KMS-11 (cell line): ENCODE results near the gene IQGAP1.
"Not testable (repeated sequence)": the region's sequence is repeated elsewhere in the genome, so short reads cannot be mapped to it uniquely, and the experiment has no call there.

Experiments
- H2AFZ ChIP-seq: fragments of 200-600 bp; sonication (generic); 2 replicates; pipeline ENCODE4 v1.6.1; 2016; ENCODE audit warnings: antibody characterized with exemption, mixed run types, low read depth
- H3K27ac ChIP-seq: fragments of 200-600 bp; sonication (generic); 2 replicates; pipeline ENCODE4 v1.6.1; 2016; ENCODE audit warnings: mild to moderate bottlenecking, mixed run types
- H3K27me3 ChIP-seq: fragments of 200-600 bp; sonication (generic); 2 replicates; pipeline ENCODE4 v1.6.1; 2017; ENCODE audit warnings: mild to moderate bottlenecking, low read depth, mixed run types, moderate library complexity; ENCODE audit not compliant: insufficient read depth
- H3K36me3 ChIP-seq: fragments of 200-600 bp; sonication (generic); 2 replicates; pipeline ENCODE4 v1.6.1; 2017; ENCODE audit warnings: mild to moderate bottlenecking, mixed run types; ENCODE audit not compliant: insufficient read depth
- H3K4me1 ChIP-seq: fragments of 200-600 bp; sonication (generic); 2 replicates; pipeline ENCODE4 v1.6.1; 2016; ENCODE audit warnings: mild to moderate bottlenecking, low read depth, mixed run types; ENCODE audit not compliant: poor library complexity, severe bottlenecking
- H3K4me2 ChIP-seq: fragments of 200-600 bp; sonication (generic); 2 replicates; pipeline ENCODE4 v1.7.0; 2016; ENCODE audit warnings: mild to moderate bottlenecking, mixed run types
- H3K4me3 ChIP-seq: fragments of 200-600 bp; sonication (generic); IDR thresholded peaks from 2 replicates; pipeline ENCODE4 v1.6.1; 2017; ENCODE audit warnings: low read depth, low read length, mixed read lengths; ENCODE audit not compliant: insufficient read depth
- H3K79me2 ChIP-seq: fragments of 200-600 bp; sonication (generic); 2 replicates; pipeline ENCODE4 v1.6.1; 2016; ENCODE audit warnings: low read depth, mixed run types; ENCODE audit not compliant: insufficient read depth
- H3K9ac ChIP-seq: fragments of 200-600 bp; sonication (generic); 2 replicates; pipeline ENCODE4 v1.6.1; 2016; ENCODE audit warnings: mild to moderate bottlenecking, mixed run types
- H4K20me1 ChIP-seq: fragments of 200-600 bp; sonication (generic); 2 replicates; pipeline ENCODE4 v1.6.1; 2016; ENCODE audit warnings: mild to moderate bottlenecking, mixed run types; ENCODE audit not compliant: insufficient read depth
- CTCF ChIP-seq: fragments of 200-600 bp; sonication (generic); conservative IDR thresholded peaks from 2 replicates; pipeline ENCODE4 v1.6.1; 2017; ENCODE audit warnings: low read depth, mild to moderate bottlenecking, antibody characterized with exemption, low read length, moderate library complexity, mixed read lengths

The IQGAP1 gene

GRCh38 chr15:90411176-90411575, 23.1 kb downstream of the IQGAP1 start:
- Histone ChIP-seq H4K20me1 (no peaks in the 10 kb centered on the region), H3K27me3 (no peaks in the 10 kb centered on the region), H3K4me3 (no peak overlapping the region), H3K27ac (no peak overlapping the region), H3K9ac (no peak overlapping the region), H2AFZ (no peak overlapping the region), H3K79me2 (peaks cover 40% of the 10 kb centered on the region), H3K4me1 (peaks cover 8% of the 10 kb centered on the region), H3K4me2 (no peak overlapping the region), H3K36me3 (no peaks in the 10 kb centered on the region)
- no peak for TF ChIP-seq CTCF

GRCh38 chr15:90412356-90413194, 24.5 kb downstream of the IQGAP1 start:
- H2AFZ ChIP-seq = no peak overlapping the region
- no peak overlapping the region for H3K4me2 ChIP-seq
- no peak overlapping the region for H3K27ac ChIP-seq
- peaks cover 7% of the 10 kb centered on the region for H3K4me1 ChIP-seq
- H3K36me3 ChIP-seq = no peaks in the 10 kb centered on the region
- H4K20me1 ChIP-seq = no peaks in the 10 kb centered on the region
- no peaks in the 10 kb centered on the region for H3K27me3 ChIP-seq
- H3K79me2 ChIP-seq = peaks cover 33% of the 10 kb centered on the region; the same call in 1 of the 2 replicates
- no peak overlapping the region for H3K9ac ChIP-seq
- TF ChIP-seq CTCF = no peak
- H3K4me3 ChIP-seq = no peak overlapping the region

GRCh38 chr15:90413411-90414379, 25.7 kb downstream of the IQGAP1 start:
- Histone ChIP-seq H3K36me3 (no peaks in the 10 kb centered on the region), H3K27me3 (no peaks in the 10 kb centered on the region), H3K4me2 (no peak overlapping the region), H3K27ac (no peak overlapping the region), H3K4me3 (no peak overlapping the region), H3K79me2 (peaks cover 36% of the 10 kb centered on the region; the same call in 1 of the 2 replicates), H3K4me1 (no peaks in the 10 kb centered on the region), H4K20me1 (no peaks in the 10 kb centered on the region), H3K9ac (no peak overlapping the region), H2AFZ (no peak overlapping the region)
- TF ChIP-seq CTCF = no peak

- no peak for TF ChIP-seq CTCF
- Histone ChIP-seq H3K9ac (no peak overlapping the region), H4K20me1 (no peaks in the 10 kb centered on the region), H3K27ac (no peak overlapping the region), H3K4me2 (no peak overlapping the region), H3K27me3 (no peaks in the 10 kb centered on the region), H3K79me2 (peaks cover 36% of the 10 kb centered on the region; the same call in 1 of the 2 replicates), H3K36me3 (no peaks in the 10 kb centered on the region), H3K4me3 (no peak overlapping the region), H2AFZ (no peak overlapping the region), H3K4me1 (no peaks in the 10 kb centered on the region)
Observed at GRCh38 chr15:90414408-90415028, 26.5 kb downstream of the IQGAP1 start.

- not testable (repeated sequence) for H3K27ac ChIP-seq, H3K4me1 ChIP-seq, H4K20me1 ChIP-seq, H3K9ac ChIP-seq, H3K4me2 ChIP-seq, H3K36me3 ChIP-seq, H3K4me3 ChIP-seq, H3K27me3 ChIP-seq, H2AFZ ChIP-seq
- H3K79me2 ChIP-seq = peaks cover 44% of the 10 kb centered on the region; the same call in 1 of the 2 replicates
Observed at GRCh38 chr15:90416052-90416451, 28.0 kb downstream of the IQGAP1 start.
